Suprapubic skin (tissue), 3 donors: Measurements from ENCODE around the gene HNRNPL.

Experiments
- POLR2A ChIP-seq, 2 donors: fragments of 450-650 bp; IDR thresholded peaks; one replicate each; pipeline ENCODE4 v1.6.1; 2017; ENCODE audit warnings: antibody characterized with exemption in 2 of 2, mild to moderate bottlenecking in 2 of 2, moderate library complexity in 2 of 2
- TF ChIP-seq, protein P1 (sequence below), 2 donors: fragments of 200-600 bp in 1 of 2; fragments of 450-650 bp in 1 of 2; sonication (generic) in 1 of 2; IDR thresholded peaks; one replicate each; pipeline ENCODE4 v1.5.1; 2016 to 2019; ENCODE audit warnings: antibody characterized with exemption in 2 of 2, mild to moderate bottlenecking in 1 of 2, moderate library complexity in 1 of 2

DNA sequence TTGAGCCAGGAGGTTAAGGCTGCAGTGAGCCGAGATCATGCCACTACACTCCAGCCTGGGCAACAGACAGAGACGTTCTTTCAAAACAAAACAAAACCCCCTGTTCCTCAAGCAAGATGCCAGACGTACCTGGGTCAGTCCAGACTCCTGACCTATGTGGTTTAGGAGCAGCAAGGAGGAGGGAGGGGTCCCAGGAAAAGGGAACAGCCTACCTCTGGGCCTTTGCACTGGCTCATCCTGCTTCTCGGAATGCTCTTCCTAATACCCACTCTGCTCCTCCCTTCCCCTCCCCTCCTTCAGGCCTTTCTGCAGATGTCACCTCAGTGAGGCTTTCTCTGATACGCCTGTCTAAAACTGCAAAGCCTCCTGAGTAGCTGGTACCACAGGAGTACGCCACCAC, 18.8 kb upstream of the HNRNPL start:
- TF ChIP-seq POLR2A (IDR thresholded peaks at IDR 0.05): no peak
- TF ChIP-seq, protein P1, sequence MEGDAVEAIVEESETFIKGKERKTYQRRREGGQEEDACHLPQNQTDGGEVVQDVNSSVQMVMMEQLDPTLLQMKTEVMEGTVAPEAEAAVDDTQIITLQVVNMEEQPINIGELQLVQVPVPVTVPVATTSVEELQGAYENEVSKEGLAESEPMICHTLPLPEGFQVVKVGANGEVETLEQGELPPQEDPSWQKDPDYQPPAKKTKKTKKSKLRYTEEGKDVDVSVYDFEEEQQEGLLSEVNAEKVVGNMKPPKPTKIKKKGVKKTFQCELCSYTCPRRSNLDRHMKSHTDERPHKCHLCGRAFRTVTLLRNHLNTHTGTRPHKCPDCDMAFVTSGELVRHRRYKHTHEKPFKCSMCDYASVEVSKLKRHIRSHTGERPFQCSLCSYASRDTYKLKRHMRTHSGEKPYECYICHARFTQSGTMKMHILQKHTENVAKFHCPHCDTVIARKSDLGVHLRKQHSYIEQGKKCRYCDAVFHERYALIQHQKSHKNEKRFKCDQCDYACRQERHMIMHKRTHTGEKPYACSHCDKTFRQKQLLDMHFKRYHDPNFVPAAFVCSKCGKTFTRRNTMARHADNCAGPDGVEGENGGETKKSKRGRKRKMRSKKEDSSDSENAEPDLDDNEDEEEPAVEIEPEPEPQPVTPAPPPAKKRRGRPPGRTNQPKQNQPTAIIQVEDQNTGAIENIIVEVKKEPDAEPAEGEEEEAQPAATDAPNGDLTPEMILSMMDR (IDR thresholded peaks at IDR 0.05): no peak
